GM19328 (cell line): ENCODE measurements around the gene PLAAT2.
"Not testable (repeated sequence)": the region's sequence is repeated elsewhere in the genome, so short reads cannot be mapped to it uniquely, and the experiment has no call there.

Experiments used
- ATAC-seq: cut with Tn5 transposase; IDR thresholded peaks from one replicate; pipeline ENCODE4 v1.9.1; 2021; ENCODE audit warnings: mild to moderate bottlenecking, moderate library complexity; ENCODE audit not compliant: unreplicated experiment

PLAAT2 gene

GRCh38 chr11:63551091-63551888, 11.9 kb downstream of the PLAAT2 start:
- ATAC-seq: no peak

GRCh38 chr11:63550156-63550700, 13.0 kb downstream of the PLAAT2 start:
- ATAC-seq: not testable (repeated sequence)

GRCh38 chr11:63549411-63549810, 13.8 kb downstream of the PLAAT2 start:
- ATAC-seq: no peak

GRCh38 chr11:63548178-63548577, 15.0 kb downstream of the PLAAT2 start:
- no peak for ATAC-seq

- ATAC-seq: no peak
Measured at GRCh38 chr11:63547061-63547460, 16.1 kb downstream of the PLAAT2 start.

- ATAC-seq: no peak
Measured at GRCh38 chr11:63543711-63544110, 19.5 kb downstream of the PLAAT2 start.

- ATAC-seq: not testable (repeated sequence)
Measured at GRCh38 chr11:63542506-63542905, 20.7 kb downstream of the PLAAT2 start.

- no peak for ATAC-seq
Measured at GRCh38 chr11:63537293-63538101, 25.7 kb downstream of the PLAAT2 start.

- ATAC-seq: no peak
Measured at GRCh38 chr11:63536669-63537292, 26.4 kb downstream of the PLAAT2 start, which contains the start of gene PLAAT4. Gene PLAAT4 (plus strand): TSS chr11:63536808. CDS start chr11:63536869, 61 bp downstream.

- no peak for ATAC-seq
Measured at GRCh38 chr11:63535734-63536133, 27.4 kb downstream of the PLAAT2 start.

GRCh38 chr11:63534895-63535461, 28.2 kb downstream of the PLAAT2 start:
- ATAC-seq: no peak

GRCh38 chr11:63534076-63534475, 29.1 kb downstream of the PLAAT2 start:
- ATAC-seq: no peak

- no peak for ATAC-seq
Measured at GRCh38 chr11:63532799-63533475, 30.2 kb downstream of the PLAAT2 start.

GRCh38 chr11:63532117-63532516, 31.1 kb downstream of the PLAAT2 start:
- no peak for ATAC-seq

GRCh38 chr11:63531074-63531792, 31.9 kb downstream of the PLAAT2 start:
- ATAC-seq: not testable (repeated sequence)

- no peak for ATAC-seq
Measured at GRCh38 chr11:63530021-63530420, 33.2 kb downstream of the PLAAT2 start.

GRCh38 chr11:63529373-63529772, 33.8 kb downstream of the PLAAT2 start:
- not testable (repeated sequence) for ATAC-seq

GRCh38 chr11:63528729-63529278, 34.4 kb downstream of the PLAAT2 start:
- ATAC-seq: not testable (repeated sequence)

- not testable (repeated sequence) for ATAC-seq
Measured at GRCh38 chr11:63528156-63528555, 35.0 kb downstream of the PLAAT2 start.
